Hematopoietic multipotent progenitor cell (in vitro differentiated cells): ENCODE data around the gene MTCL1. TPM values are rescaled to one million over a fixed set of nuclear protein-coding genes. Genes with fewer than 3 reads are reported as not detected.

Experiments used
- DNase-seq, 3 donors: peaks; one replicate each; pipeline ENCODE4 v3.0.0-alpha.2; 2011 to 2015; ENCODE audit warnings: low read depth in 2 of 3, low spot score in 2 of 3
- total RNA-seq: library from RNA; depleted of rRNA; stranded (reverse); fragments of >200 nt; gene quantifications from one replicate; pipeline ENCODE4 v1.2.3, GENCODE V29; 2012

Gene MTCL1
- total RNA-seq, 1 donor = 1.9 TPM

DNA sequence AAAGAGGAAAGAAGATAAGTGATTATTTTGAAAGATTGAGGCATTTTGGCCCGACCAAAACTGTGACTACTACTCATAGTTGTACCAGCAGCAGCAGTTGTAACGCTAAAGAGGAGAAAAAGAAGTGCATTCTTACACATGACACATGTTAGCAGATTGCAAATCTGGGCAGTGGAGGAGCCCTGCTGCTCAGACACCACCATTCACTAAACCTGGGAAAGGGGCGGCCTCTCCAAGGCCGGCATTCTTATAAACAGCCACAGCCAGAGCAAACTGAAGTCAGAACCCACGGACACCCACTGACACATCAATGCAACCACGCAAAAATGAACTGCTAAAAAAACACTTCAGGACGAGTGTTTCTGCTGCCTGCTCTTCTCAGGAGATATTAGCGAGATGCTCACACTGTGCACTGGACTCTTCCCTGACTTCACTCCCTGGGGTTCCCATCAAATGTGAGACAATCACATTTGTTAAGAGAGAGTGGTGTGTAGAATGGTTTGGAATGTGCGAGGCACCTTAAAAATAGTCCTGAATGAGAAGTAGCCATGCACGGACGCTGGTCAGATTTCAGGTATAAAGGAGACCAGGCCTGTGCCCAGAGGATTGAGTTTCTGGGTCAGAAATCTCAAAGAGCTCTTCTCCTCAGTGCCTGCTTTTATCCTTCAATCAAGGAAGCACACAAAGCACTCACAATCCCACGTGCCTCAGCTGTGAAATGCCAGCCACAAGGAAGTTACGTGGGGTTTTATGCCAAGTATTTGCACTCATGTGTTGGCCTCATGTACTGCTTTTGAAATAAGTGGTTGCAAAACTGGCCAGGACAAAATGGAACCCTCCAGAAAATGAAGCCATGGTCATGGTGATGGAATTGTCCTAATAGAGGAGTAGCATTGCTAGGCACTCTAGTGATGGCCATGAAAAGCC is 83.4 kb downstream of the MTCL1 start:
- no peak for DNase-seq

DNA sequence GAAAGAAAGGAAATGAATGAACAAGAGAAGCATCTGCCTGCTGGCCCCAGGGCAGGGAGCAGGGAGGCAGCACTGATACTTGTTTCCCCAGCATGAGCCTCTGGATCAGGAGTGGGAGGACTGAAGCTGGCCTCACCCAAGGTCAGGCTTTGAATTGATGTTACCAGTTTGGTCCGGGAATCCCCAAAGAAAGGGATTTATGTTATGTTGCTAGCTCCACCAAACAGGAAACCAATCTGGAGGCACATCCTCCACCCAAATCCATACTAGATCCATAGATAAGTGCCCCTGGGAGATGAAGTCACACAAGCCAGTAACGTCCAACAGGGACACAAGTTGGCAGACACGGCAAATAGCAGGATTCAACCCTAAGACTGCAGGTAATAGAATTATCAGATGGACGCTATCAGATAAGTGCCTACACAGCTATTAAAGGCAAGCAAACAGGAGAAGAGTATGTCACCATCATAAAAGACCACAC is 85.9 kb downstream of the MTCL1 start:
- no peak for DNase-seq

DNA sequence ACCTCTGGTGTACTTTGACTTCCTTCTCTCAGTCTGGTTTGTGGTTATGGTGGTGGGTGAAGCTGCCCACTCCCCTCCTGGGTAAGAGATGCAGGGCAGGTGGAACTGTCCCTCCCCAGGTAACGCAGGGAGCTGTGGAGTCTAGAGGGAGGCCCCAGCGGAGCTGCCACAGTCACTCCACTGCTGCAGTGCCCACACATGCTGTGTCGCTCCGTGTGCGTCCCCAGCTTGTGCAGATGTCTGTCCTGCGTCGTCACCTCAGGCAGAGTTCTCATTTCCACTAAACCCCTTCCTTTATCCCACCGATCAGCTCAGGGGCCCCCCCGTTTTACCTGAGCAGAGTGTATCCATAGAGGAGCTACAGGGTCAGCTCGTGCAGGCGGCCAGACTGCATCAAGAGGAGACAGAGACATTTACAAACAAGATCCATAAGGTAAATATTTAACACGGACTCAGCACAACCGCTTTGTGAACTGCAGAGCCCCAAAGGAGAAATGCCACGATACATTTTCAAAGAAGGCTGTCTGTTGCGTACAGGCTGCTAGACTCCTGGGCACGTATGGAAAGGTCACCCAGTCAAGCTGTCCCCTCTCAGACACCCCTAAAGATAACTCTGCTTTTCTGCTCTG is 87.4 kb downstream of the MTCL1 start:
- DNase-seq = no peak

DNA sequence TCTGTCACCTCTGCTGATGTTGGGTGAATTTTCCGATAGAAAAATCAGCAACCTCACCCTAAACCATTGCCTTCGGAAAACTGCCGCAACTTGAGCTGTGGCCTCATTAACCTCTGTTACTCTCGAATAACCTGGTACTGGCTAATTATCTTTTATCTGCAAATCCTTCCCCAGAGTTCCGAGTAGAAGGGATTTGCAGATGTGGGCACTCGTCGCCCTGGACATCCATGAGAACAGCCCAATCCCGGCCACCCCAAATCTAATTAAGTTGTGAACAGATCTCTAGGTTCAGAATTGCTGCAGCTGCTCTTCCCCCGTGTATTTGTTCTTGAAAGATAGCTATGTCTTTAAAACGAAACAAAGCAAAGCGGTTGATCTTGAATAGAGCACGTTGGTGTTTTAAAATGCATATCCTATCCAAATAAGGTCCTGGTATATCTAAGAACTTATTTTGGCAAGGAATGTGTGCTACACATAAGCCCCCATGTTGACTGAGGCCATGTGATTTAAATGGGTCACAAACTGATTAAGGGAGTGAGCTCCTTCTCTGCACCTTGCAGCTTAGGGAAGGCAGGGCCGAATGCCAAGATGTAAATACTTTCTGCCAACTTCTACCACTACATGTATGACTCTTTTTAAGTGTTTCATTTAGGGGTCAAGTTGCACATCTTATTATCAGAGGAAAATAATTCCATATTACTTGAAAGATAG is 88.2 kb downstream of the MTCL1 start:
- no peak for DNase-seq

DNA sequence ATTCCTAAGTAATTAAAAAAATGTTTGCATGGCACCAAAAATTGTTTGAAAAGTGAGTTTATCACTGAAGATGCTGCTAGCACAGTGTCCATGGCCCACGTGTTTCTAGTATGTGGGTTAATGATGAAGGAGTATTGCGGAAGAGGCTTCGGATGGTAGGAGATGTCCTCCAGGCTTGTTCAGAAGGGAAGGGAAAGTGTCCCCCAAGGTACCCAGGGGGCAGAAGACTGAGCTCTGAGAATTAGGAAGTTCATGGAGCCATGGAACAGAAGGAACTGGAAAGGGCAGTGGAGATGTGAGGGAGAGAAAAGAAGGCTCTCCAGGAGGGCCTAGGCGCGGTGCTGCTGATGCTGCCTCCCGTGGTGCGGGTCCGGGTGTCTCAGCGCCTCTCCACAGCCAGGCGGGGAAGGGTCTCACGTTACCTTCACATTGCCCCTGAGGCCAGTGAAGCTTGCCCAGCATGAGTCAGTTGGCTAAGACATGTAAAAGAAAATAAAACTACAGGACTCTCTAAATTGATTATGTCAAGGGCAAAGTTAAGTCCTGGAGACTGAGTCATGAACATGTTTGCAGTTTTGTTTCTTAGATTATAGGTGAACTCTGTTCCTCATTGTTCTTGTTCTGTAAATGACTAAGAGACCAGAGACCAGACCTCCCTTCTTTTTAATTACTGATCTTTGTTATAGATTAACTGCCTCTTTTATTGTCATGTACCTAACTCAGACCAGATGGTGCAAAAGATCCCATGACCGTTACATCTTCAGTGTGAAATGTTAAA is 89.0 kb downstream of the MTCL1 start:
- no peak for DNase-seq

DNA sequence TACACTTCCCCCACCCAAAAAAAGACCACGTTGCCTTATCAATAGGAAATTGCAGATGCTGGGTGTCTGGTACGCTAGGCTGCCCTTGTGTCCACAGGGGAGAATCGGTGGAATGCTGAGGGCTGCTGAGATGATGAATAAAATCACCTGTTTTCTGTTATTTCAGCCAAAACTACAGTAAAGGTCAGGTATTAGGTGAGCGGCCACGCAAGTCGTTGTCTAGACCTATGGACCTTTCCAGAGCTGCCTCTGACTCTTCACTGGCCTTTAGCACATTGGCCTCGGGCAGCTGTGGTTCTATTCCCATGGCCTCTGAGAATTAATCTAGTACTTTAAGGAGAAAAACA is 89.6 kb downstream of the MTCL1 start:
- no peak for DNase-seq

DNA sequence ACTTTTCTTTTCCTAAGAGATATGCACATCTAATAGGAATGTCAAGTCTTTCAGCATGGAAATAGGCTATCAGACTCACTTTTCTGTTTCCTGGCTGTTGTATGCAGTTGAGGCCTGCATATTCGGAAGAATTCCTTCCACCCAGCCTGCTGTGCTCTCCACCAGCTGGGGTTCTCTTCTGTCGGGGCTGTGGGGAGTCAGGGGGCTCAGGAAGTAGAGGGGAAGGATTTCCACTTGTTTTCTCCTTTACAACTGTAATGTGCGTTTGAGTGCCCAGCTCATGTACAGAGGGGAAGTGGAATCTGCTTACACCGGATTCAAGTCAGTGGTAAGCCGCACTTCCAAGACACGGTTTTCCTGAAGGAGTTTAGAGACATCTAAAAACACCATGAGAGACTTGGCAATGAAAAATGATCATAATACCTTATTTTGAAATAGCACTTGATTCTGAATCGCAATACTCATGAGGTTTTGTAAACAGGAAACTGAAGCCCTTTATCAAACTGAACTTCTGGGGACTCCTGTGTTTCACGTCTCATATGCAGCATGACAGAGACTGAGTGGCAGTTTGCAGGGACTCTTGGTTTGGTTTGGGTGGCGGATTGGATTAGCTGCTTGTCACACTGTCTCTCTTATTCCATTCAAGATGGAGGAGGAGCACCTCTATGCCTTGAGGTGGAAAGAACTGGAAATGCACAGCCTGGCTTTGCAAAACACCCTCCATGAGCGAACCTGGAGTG is 90.4 kb downstream of the MTCL1 start:
- peak in 2 of 3 donors; percentile 26 to 64 for DNase-seq

DNA sequence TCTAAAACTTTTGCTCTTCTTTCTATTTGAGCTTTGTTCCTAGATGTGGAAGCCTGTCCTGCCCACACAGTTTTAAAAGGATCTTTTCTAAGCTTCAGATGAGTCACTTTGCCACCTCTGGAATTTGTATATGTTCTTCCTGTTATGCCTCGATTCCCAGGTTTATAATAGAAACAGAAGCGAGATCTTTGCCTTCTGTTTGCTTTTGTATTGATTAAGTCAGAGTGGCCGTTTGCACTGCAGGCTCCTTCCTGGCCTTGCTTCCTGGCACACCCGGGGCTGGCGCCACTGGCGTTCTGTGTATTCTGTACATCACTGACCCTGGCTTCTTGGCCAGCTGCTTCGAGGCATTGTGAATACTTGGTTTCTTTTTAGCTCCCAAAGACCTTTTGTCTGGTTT is 91.8 kb downstream of the MTCL1 start:
- DNase-seq = no peak

DNA sequence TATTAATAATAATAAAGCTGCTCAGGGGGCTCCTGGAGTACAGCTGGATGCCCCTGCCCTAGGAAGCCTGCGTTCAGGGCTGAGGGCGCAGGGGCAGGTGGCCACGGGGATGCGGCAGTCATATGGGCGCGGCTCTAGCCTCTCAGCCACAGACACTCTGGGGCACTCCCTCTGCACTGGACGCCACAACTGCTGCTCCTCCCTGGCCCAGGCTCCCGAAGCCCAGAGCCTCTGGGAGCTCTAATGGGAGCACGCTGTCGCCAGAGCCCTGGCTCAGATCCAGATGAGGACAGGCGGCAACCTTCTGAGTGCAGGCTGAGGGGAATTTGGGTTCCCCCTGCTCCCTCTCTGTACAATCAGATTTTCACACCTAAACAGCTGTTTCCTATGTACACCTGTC is 93.6 kb downstream of the MTCL1 start:
- DNase-seq = no peak

DNA sequence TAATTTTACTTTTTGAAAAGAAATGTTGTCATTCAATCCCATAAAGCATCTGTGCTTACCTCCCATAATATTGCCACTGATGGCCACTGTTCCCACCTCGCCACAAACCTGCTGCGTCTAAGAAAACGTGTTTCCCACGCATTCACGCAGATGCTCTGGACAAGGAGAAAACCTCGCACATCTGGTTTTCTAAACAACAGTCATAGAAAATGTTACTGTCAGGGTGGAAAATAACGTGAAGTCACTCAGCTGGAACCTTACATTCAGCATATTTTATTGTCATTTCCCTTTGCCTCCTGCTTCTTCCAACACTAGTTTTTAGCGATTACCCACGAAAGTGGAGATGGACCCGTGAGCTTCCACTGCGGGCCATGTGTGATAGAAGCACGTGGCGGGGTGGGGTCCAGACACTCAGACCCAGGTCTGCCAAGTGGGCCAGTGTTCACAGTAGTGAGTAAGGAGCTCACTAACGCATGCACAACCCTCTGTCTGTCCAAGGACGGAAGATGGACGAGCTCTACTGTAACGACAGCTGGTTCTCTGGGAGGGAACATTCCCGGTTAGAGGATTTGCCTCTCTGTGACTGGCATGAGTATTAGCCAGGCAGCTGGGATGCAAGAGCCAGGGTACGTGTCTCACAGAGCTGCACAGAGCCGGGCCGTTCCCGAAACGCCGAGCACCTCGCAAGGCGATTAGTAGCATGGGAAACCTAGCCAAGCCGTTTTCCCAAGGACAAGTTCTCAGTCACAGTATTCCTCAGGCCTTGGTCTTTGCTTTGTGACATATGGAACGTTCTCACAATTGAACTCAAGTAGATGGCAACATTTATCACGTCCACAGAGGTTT is 94.5 kb downstream of the MTCL1 start:
- no peak for DNase-seq

DNA sequence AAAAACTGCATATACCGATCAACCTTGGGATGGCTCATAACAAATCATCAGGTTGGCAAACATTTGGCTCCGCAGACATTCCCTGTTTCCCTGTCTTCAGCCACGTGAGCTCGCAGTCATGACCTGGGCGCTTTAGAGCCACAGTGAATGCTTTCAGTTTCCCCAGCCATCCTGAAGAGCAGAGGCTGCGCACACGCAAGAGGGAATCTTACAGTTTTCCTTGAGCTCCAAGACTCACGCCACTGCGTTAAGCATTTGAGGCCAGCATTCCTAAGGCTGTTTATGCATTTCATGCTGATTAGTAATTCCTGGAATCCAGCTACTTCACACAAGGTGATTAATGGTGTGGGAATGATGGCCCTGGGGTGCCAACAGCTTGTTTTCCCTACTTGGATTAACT is 95.1 kb downstream of the MTCL1 start:
- no peak for DNase-seq

DNA sequence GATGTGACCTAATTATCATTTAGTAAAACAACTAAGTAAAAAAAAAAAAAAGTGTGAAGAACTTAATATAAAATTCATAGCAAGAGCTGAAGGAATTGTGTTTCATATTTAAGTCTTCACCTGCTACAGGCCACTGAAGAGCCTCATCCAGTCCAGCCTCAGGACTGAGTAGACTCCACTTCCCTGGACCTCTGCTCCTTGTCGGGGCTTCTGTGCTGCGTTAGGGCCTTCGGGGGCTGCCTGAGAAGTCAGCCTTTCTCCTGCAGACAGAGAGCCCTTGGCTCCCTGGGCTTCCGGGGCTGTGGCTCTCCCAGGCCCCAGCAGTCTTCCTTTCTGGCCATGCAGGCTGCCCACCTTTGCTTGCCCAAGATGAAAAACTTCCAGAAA is 95.5 kb downstream of the MTCL1 start:
- DNase-seq = no peak

DNA sequence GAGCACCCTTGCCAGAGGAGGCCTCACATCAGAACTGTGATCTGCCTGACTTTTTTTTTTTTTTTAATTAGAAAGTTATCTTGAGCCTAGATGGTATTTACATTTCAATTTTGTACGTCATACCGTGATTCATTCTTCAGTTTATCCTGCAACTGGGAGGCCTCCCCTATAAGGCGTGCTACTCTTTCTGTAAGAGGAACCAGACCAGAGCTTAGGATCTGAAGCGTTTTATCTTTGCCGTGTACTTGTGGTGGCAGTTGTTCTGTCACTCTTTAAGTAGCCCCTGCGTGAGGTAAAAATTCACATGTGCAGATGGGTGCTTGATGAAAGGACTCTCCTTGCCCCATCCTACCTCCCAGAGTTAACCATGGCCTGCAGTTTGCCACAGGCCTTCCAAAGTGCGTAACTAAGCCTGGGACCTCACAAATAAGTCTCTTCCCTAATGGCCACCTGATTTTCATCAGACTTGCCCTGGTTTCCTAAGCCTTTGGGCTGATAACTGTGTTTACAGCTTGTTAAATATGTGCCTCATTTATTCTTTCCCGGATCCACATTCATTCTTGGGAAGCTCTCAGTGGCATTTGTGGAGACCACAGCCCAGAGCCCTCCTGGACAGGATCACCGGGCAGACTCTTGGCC is 96.0 kb downstream of the MTCL1 start:
- DNase-seq = no peak

DNA sequence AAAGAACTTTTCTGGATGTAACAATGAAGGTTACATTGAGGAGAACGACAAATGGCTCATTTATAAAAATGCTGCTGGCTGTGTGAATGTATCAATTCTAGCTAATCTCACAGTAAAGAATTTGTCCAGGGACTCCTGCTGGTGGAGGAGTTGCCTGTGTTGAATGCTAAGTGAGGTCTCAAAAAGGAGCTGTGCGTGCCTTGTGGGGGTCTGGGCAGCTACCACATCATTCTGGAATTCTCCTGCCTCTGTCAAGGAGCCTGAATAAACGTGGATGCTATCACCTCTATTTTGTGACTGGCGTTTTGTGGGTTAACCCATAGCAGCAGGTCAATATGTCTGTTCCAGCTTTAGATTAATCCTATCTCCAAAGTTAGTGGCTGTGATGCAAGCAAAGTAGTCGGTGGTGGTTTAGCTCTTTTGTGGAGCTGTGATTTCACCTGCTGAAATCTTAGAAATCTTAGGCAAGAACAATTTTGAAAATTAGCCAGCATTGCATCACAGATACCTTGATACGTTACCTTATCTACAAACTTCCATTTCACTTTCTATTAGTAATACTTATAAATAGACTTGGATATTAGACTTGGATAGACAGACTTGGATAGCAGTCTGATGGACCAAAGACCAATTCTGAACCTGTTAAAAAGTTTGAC is 96.8 kb downstream of the MTCL1 start:
- DNase-seq = no peak

DNA sequence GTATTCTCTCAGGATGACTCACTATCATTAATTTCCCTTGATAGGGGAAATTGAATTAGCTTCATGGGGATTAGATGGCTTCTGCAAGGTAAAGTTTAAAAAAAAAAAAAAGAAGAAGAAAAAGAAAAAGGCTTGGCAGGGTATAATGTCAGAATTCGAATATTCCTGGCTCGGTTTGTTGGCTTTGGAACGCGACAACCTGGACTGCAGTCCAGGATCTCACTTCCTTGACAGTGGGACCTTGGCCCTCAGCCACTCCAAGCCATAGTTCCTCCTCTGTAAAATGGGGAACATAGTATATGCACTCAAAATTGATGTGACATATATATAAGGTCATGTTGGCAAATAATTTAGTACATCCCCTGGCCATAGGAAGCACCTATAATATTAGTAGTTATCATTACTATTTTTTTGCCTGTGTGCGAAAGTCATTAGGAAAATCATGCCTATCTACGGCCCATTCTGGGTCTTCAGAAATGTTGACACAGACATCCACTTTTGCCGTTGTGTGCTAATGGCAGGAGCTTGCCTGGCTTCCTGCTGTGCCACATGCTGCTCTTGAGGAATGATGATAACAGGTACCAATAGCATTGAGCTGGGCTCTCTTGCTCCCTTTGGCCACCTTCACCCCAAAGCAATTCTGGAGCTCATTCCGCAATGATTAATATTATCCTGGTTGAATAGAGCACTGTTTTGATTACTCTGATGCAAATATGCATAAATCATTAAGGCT is 97.9 kb downstream of the MTCL1 start:
- DNase-seq = no peak

DNA sequence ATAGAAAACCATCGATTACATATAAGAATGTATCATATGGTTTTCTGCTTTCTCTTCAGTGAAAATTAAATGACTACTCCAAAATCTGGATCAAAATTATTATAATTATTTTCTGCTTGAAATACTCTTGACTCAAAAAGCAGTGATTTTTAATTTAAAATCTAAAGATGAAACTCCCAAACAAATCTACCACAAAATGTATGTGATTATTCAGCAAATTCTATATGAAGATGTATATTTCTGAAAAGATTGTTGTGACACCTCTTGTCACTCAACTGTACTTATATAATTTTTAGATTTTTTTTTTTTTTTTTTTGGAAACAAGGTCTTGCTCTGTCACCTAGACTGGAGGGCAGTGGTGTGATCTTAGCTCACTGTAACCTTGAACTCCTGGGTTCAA is 98.6 kb downstream of the MTCL1 start:
- no peak for DNase-seq

DNA sequence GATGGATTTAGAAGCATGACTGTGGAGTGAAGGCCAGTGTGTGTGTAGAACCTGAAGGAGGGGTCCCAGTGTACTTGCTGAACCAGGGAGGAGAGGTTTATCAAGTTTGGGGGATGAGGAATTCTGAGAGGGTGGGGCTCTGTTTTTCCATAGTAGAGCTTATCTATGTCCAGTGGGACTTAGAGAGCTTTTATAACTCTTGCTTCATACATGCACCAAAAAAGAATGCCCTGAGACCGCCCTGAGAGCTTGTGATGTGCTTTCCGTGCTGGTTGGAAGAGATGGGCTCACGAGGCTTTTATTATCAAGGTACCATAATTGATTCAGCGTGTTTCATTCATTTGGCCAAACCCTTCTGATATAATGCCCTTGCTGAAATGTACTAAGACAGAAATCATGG is 100.2 kb downstream of the MTCL1 start:
- no peak for DNase-seq
